IMR-90 (cell line): ENCODE data around the gene ID2. TPM values are rescaled to one million over a fixed set of nuclear protein-coding genes. Genes with fewer than 3 reads are reported as not detected.

Experiments
- ATAC-seq: fragments of 200-7000 bp; cut with Tn5 transposase; 2 replicates; pipeline ENCODE4 v1.9.1; 2020; ENCODE audit warnings: low read depth, mild to moderate bottlenecking, moderate library complexity
- BruUV-seq: library from RNA; stranded (reverse); fragments of 400-500 nt; replicated peaks from 2 replicates; lab custom pipeline; 2021; lab: Mats Ljungman, UMichigan
- CTCF ChIA-PET: fragments of 300-600 bp; formaldehyde crosslinking; extraction: SDS; loops from one replicate; lab custom pipeline; 2021; ENCODE audit warnings: antibody characterized with exemption; lab: Yijun Ruan, JAX
- POLR2A ChIA-PET: fragments of 300-600 bp; sonication (Branson Sonifier 250); formaldehyde crosslinking; loops from one replicate; lab custom pipeline; 2022; ENCODE audit warnings: antibody characterized with exemption; ENCODE audit not compliant: unreplicated experiment; lab: Charles Lee
- DNase-seq: peaks from one replicate; pipeline ENCODE4 v3.0.0; 2013
- H2AFZ ChIP-seq: replicated peaks from 2 replicates; pipeline ENCODE3; 2013; ENCODE audit warnings: low read length, mild to moderate bottlenecking; ENCODE audit not compliant: poor library complexity
- H2AK5ac ChIP-seq: 2 replicates; pipeline ENCODE4 v1.6.1; 2013; ENCODE audit warnings: low read depth, low read length, inconsistent platforms
- H2AK9ac ChIP-seq: replicated peaks from 2 replicates; pipeline ENCODE3; 2013; ENCODE audit warnings: mild to moderate bottlenecking, low read depth, low read length, moderate library complexity; ENCODE audit not compliant: poor library complexity
- H2BK120ac ChIP-seq: 2 replicates; pipeline ENCODE4 v1.6.1; 2013; ENCODE audit warnings: low read depth, low read length, inconsistent platforms
- H2BK15ac ChIP-seq: 3 replicates; pipeline ENCODE4 v1.6.1; 2013; ENCODE audit warnings: low read depth, low read length, inconsistent platforms
- H2BK20ac ChIP-seq: 2 replicates; pipeline ENCODE4 v1.6.1; 2013; ENCODE audit warnings: low read depth, mild to moderate bottlenecking, inconsistent platforms, low read length, moderate library complexity
- H2BK5ac ChIP-seq: 2 replicates; pipeline ENCODE4 v1.6.1; 2013; ENCODE audit warnings: mild to moderate bottlenecking, low read depth, low read length, inconsistent platforms; ENCODE audit not compliant: poor library complexity, severe bottlenecking
- H3K14ac ChIP-seq: replicated peaks from 2 replicates; pipeline ENCODE4 v1.6.1; 2013; ENCODE audit warnings: low read depth, low read length, inconsistent platforms
- H3K18ac ChIP-seq: 2 replicates; pipeline ENCODE4 v1.6.1; 2013; ENCODE audit warnings: low read depth, low read length, control low read depth
- H3K23ac ChIP-seq: 2 replicates; pipeline ENCODE4 v1.6.1; 2013; ENCODE audit warnings: low read depth, low read length, inconsistent platforms
- H3K27ac ChIP-seq: 2 replicates; pipeline ENCODE4 v1.5.1; 2013; ENCODE audit warnings: mild to moderate bottlenecking, control low read depth, low read length; ENCODE audit not compliant: insufficient read depth
- H3K27me3 ChIP-seq: 2 replicates; pipeline ENCODE4 v1.6.1; 2013; ENCODE audit warnings: low read length; ENCODE audit not compliant: control insufficient read depth, insufficient read depth
- H3K36me3 ChIP-seq: 2 replicates; pipeline ENCODE4 v1.6.1; 2013; ENCODE audit warnings: low read length, mixed read lengths; ENCODE audit not compliant: control insufficient read depth, insufficient read depth
- H3K4ac ChIP-seq: 2 replicates; pipeline ENCODE4 v1.6.1; 2013; ENCODE audit warnings: low read depth, low read length, inconsistent platforms
- H3K4me1 ChIP-seq: 2 replicates; pipeline ENCODE4 v1.6.1; 2013; ENCODE audit warnings: low read length, mixed read lengths; ENCODE audit not compliant: control insufficient read depth, insufficient read depth
- H3K4me2 ChIP-seq: 2 replicates; pipeline ENCODE4 v1.6.1; 2013; ENCODE audit warnings: low read depth, mild to moderate bottlenecking, control low read depth, low read length, moderate library complexity
- H3K4me3 ChIP-seq: 2 replicates; pipeline ENCODE4 v1.5.1; 2013; ENCODE audit warnings: low read depth, mild to moderate bottlenecking, control low read depth, low read length, moderate library complexity; ENCODE audit not compliant: insufficient read depth
- H3K56ac ChIP-seq: 2 replicates; pipeline ENCODE4 v1.6.1; 2013; ENCODE audit warnings: low read length, inconsistent platforms; ENCODE audit not compliant: insufficient read depth; ENCODE audit errors: extremely low read depth
- H3K79me1 ChIP-seq, 2 experiments: 2 replicates each; pipeline ENCODE4 v1.6.1; 2013; ENCODE audit warnings: low read length in 2 of 2, inconsistent platforms in 1 of 2, low read depth in 1 of 2
- H3K9ac ChIP-seq: 2 replicates; pipeline ENCODE4 v1.6.1; 2013; ENCODE audit warnings: low read depth, low read length, control low read depth
- H3K9me1 ChIP-seq: 2 replicates; pipeline ENCODE4 v1.6.1; 2013; ENCODE audit warnings: low read length, inconsistent platforms; ENCODE audit not compliant: insufficient read depth
- H3K9me3 ChIP-seq: 2 replicates; pipeline ENCODE4 v1.6.1; 2013; ENCODE audit warnings: low read length; ENCODE audit not compliant: control insufficient read depth, insufficient read depth
- H4K20me1 ChIP-seq: 2 replicates; pipeline ENCODE4 v1.6.1; 2013; ENCODE audit warnings: low read length, inconsistent platforms; ENCODE audit not compliant: insufficient read depth
- H4K5ac ChIP-seq: 2 replicates; pipeline ENCODE4 v1.6.1; 2013; ENCODE audit warnings: mild to moderate bottlenecking, low read depth, low read length, control low read depth
- H4K8ac ChIP-seq, 2 experiments: 2 replicates each; pipeline ENCODE4 v1.6.1; 2013; ENCODE audit warnings: low read depth in 2 of 2, low read length in 2 of 2, control low read depth in 1 of 2, inconsistent platforms in 1 of 2
- H4K91ac ChIP-seq: 2 replicates; pipeline ENCODE4 v1.6.1; 2013; ENCODE audit warnings: low read depth, low read length, inconsistent platforms; ENCODE audit not compliant: insufficient read depth
- BHLHE40 ChIP-seq: fragments of 150-350 bp; IDR thresholded peaks from 2 replicates; pipeline ENCODE4 v1.6.1; 2016; ENCODE audit warnings: mild to moderate bottlenecking, low read depth, low read length
- CHD1 ChIP-seq: IDR thresholded peaks from 2 replicates; pipeline ENCODE4 v1.6.1; 2012; ENCODE audit warnings: low read depth, low read length, improper control_type of control experiment
- CTCF ChIP-seq: conservative IDR thresholded peaks from 2 replicates; pipeline ENCODE4 v1.5.1; 2012; ENCODE audit warnings: mild to moderate bottlenecking, low read depth, low read length, improper control_type of control experiment
- POLR2A ChIP-seq: IDR thresholded peaks from 2 replicates; pipeline ENCODE4 v1.6.1; 2012; ENCODE audit warnings: mild to moderate bottlenecking, low read depth, low read length
- USF2 ChIP-seq: fragments of 150-350 bp; IDR thresholded peaks from 2 replicates; pipeline ENCODE4 v1.6.1; 2017; ENCODE audit warnings: mild to moderate bottlenecking, antibody characterized with exemption, low read length, low read depth
- whole genome bisulfite sequencing, 2 experiments: methylation state at CpG; one replicate each; pipeline versions ENCODE4 v1.1.5 to v1.1.7; 2013; ENCODE audit warnings: missing lambda C conversion rate in 2 of 2; ENCODE audit not compliant: insufficient read length in 1 of 2; ENCODE audit errors: extremely low coverage in 2 of 2; 5-methylcytosine and 5-hydroxymethylcytosine counted together
- dilution Hi-C: fragments of 300-500 bp; cut with HindIII; formaldehyde crosslinking; loops from one replicate; pipeline ENCODE4 v1.14.3; 2018; ENCODE audit warnings: low sequenced_read_pairs; ENCODE audit not compliant: unreplicated experiment
- in situ Hi-C: fragments of 300-500 bp; cut with MboI; formaldehyde crosslinking; loops from 3 replicates; pipeline ENCODE4 v1.14.3; 2019; ENCODE audit warnings: low sequenced_read_pairs, inconsistent platforms, mixed read lengths
- intact Hi-C: fragments of 100-400 bp; cut with micrococcal nuclease; formaldehyde crosslinking; loops from 2 replicates; pipeline ENCODE4 v1.10.0; 2022
- polyA plus RNA-seq, 3 experiments: library from polyadenylated mRNA; depleted of rRNA; stranded (reverse); fragments of >200 nt; gene quantifications; 2 replicates each; pipeline ENCODE4 v1.2.3, GENCODE V29; 2012; ENCODE audit warnings: low replicate concordance in 1 of 3
- total RNA-seq: library from RNA; depleted of rRNA; stranded (reverse); fragments of >200 nt; gene quantifications from 2 replicates; pipeline ENCODE4 v1.2.3, GENCODE V29; 2012
- TF ChIP-seq, protein P1 (sequence below): fragments of 150-350 bp; IDR thresholded peaks from 2 replicates; pipeline ENCODE4 v1.6.1; 2016; ENCODE audit warnings: low read depth, mild to moderate bottlenecking, low read length, moderate library complexity, borderline replicate concordance

The ID2 gene
- total and polyA plus RNA-seq, 2 of the 4 experiments (the other 2 are of a cell fraction) = 264 to 389 TPM

DNA sequence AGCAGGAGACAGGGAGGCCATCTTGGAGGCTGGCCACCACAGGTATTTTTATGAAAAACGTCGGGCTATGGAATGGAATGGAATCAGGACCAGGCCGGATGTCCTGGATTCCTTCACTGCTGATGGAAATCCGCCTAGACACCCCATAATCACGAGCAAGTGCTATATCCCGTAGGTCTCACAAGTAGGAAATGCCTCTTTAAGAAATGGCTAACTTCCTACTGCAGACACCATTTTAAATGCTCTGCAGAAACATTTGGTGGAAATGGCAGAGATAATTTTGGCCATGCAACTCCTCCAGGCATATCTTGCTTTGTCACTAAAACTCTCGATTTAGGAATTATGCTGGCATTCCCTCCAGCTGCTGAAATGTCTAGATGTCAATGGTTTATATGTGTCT lies 18.0 kb downstream of the ID2 start:
- Histone ChIP-seq H3K27ac (no peak overlapping the region), H4K5ac (no peak overlapping the region), H2BK20ac (no peak overlapping the region), H3K4me1 (no peaks in the 10 kb centered on the region), H3K23ac (no peak overlapping the region), H3K4ac (no peak overlapping the region), H4K8ac (no peak overlapping the region), H3K79me1 (no peaks in the 10 kb centered on the region), H3K14ac (no peak overlapping the region), H3K27me3 (peaks cover 11% of the 10 kb centered on the region), H2AK5ac (no peak overlapping the region), H2AK9ac (no peak overlapping the region), H2BK120ac (no peak overlapping the region), H3K4me2 (no peak overlapping the region), H4K20me1 (no peaks in the 10 kb centered on the region), H2AFZ (no peak overlapping the region), H3K9me3 (no peaks in the 10 kb centered on the region), H3K36me3 (no peaks in the 10 kb centered on the region), H2BK15ac (no peak overlapping the region), H3K9ac (no peak overlapping the region), H3K4me3 (no peak overlapping the region), H2BK5ac (no peak overlapping the region), H4K91ac (no peak overlapping the region), H3K56ac (no peak overlapping the region), H3K18ac (no peak overlapping the region), H3K9me1 (no peaks in the 10 kb centered on the region)
- TF ChIP-seq, protein P1, sequence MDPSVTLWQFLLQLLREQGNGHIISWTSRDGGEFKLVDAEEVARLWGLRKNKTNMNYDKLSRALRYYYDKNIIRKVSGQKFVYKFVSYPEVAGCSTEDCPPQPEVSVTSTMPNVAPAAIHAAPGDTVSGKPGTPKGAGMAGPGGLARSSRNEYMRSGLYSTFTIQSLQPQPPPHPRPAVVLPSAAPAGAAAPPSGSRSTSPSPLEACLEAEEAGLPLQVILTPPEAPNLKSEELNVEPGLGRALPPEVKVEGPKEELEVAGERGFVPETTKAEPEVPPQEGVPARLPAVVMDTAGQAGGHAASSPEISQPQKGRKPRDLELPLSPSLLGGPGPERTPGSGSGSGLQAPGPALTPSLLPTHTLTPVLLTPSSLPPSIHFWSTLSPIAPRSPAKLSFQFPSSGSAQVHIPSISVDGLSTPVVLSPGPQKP = no peak
- no peak for TF ChIP-seq POLR2A
- TF ChIP-seq BHLHE40 = no peak
- TF ChIP-seq CHD1 = no peak
- no peak for TF ChIP-seq USF2
- TF ChIP-seq CTCF = no peak
- no peak for ATAC-seq
- intact Hi-C loops (no loop called here), dilution Hi-C loops (no loop called here), in situ Hi-C loops (loop anchor here (25.0 kb wide), 3 partner anchors 538 to 1588 kb away; no protein-coding TSS in a partner anchor)
- no TSS peak for BruUV-seq
- WGBS, 2 experiments = 71% methylated on average over 2 of the region's 7 CpGs; no CpG with 5 or more reads in 1 of the 2 experiments
- DNase-seq = no peak
- ChIA-PET CTCF (no interaction called here), POLR2A (no interaction called here)
